Measurements from ENCODE around the gene RUNDC3A.

RUNDC3A gene

DNA sequence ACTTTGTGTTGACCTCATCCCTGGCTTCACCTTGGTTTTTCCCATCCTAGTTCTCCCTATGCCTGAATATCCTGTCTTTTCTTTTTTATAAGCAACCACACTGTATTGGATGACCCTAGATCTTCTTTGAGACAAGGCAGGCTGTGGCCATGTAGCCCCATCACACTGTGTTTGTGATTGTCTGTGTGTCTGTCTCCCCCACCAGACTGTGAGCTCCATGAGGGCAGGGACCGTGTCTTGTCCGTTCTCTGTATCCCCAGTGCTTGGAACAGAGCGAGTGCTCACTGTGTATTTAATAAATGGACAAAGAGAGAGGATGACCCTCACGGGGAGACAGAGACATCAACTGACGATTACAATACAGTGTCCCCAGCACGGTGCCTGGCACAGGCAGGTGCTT, 9.1 kb downstream of the RUNDC3A start:
- TF ChIP-seq EZH2 (IDR thresholded peaks at IDR 0.05; ENCODE audit: borderline replicate concordance, low read length) = no peak
- no peak for TF ChIP-seq CTCF (IDR thresholded peaks at IDR 0.05; ENCODE audit: low read length)
- no peaks in the 10 kb centered on the region for H3K9me3 ChIP-seq (ENCODE audit: low read length)
- no peak overlapping the region for H3K4me2 ChIP-seq (ENCODE audit: low read length)
- H3K9ac ChIP-seq (ENCODE audit: low read length) = no peak overlapping the region
- H3K27ac ChIP-seq (ENCODE audit: low read depth, low read length, poor library complexity, severe bottlenecking) = no peak overlapping the region
- no peak overlapping the region for H2AFZ ChIP-seq (ENCODE audit: low read length)
- H3K36me3 ChIP-seq (ENCODE audit: insufficient read depth, low read length) = peaks cover 32% of the 10 kb centered on the region
- H3K4me3 ChIP-seq (ENCODE audit: low read depth, low read length, poor library complexity, severe bottlenecking) = no peak overlapping the region
- H3K27me3 ChIP-seq (ENCODE audit: insufficient read depth, low read length) = peaks cover 6% of the 10 kb centered on the region; the same call in 1 of the 2 replicates
- H3K4me1 ChIP-seq (ENCODE audit: insufficient read depth, low read length, severe bottlenecking) = peaks cover 9% of the 10 kb centered on the region
- H4K20me1 ChIP-seq (ENCODE audit: insufficient read depth, low read length) = no peaks in the 10 kb centered on the region
- H3F3A ChIP-seq (ENCODE audit: insufficient read depth, low read length) = no peaks in the 10 kb centered on the region
- H3K9me2 ChIP-seq (ENCODE audit: low read depth, low read length) = no peaks in the 10 kb centered on the region
- no peaks in the 10 kb centered on the region for H3K79me2 ChIP-seq (ENCODE audit: insufficient read depth, low read length)

- Histone ChIP-seq H3K4me3 (ENCODE audit: low read depth, low read length, poor library complexity, severe bottlenecking) (no peak overlapping the region), H3K4me1 (ENCODE audit: insufficient read depth, low read length, severe bottlenecking) (peaks cover 9% of the 10 kb centered on the region), H3K36me3 (ENCODE audit: insufficient read depth, low read length) (peaks cover 32% of the 10 kb centered on the region), H3K9me3 (ENCODE audit: low read length) (no peaks in the 10 kb centered on the region), H4K20me1 (ENCODE audit: insufficient read depth, low read length) (no peaks in the 10 kb centered on the region), H3K27ac (ENCODE audit: low read depth, low read length, poor library complexity, severe bottlenecking) (no peak overlapping the region), H3K27me3 (ENCODE audit: insufficient read depth, low read length) (peaks cover 6% of the 10 kb centered on the region; the same call in 1 of the 2 replicates), H3K9me2 (ENCODE audit: low read depth, low read length) (no peaks in the 10 kb centered on the region), H3K4me2 (ENCODE audit: low read length) (no peak overlapping the region), H2AFZ (ENCODE audit: low read length) (no peak overlapping the region), H3K79me2 (ENCODE audit: insufficient read depth, low read length) (no peaks in the 10 kb centered on the region), H3K9ac (ENCODE audit: low read length) (no peak overlapping the region), H3F3A (ENCODE audit: insufficient read depth, low read length) (no peaks in the 10 kb centered on the region)
- TF ChIP-seq CTCF (IDR thresholded peaks at IDR 0.05; ENCODE audit: low read length) (no peak), EZH2 (IDR thresholded peaks at IDR 0.05; ENCODE audit: borderline replicate concordance, low read length) (no peak)
These were observed 9.9 kb downstream of the RUNDC3A start for GRCh38 chr17:44318077-44318892.

- H3K79me2 ChIP-seq (ENCODE audit: insufficient read depth, low read length) = no peaks in the 10 kb centered on the region
- H3K27me3 ChIP-seq (ENCODE audit: insufficient read depth, low read length) = peaks cover 6% of the 10 kb centered on the region; the same call in 1 of the 2 replicates
- no peak overlapping the region for H3K4me3 ChIP-seq (ENCODE audit: low read depth, low read length, poor library complexity, severe bottlenecking)
- H3K9me3 ChIP-seq (ENCODE audit: low read length) = no peaks in the 10 kb centered on the region
- no peak overlapping the region for H3K27ac ChIP-seq (ENCODE audit: low read depth, low read length, poor library complexity, severe bottlenecking)
- TF ChIP-seq EZH2 (IDR thresholded peaks at IDR 0.05; ENCODE audit: borderline replicate concordance, low read length) (no peak), CTCF (IDR thresholded peaks at IDR 0.05; ENCODE audit: low read length) (no peak)
- no peak overlapping the region for H3K9ac ChIP-seq (ENCODE audit: low read length)
- H3K4me2 ChIP-seq (ENCODE audit: low read length) = no peak overlapping the region
- no peak overlapping the region for H2AFZ ChIP-seq (ENCODE audit: low read length)
- H3K4me1 ChIP-seq (ENCODE audit: insufficient read depth, low read length, severe bottlenecking) = peaks cover 13% of the 10 kb centered on the region
- no peaks in the 10 kb centered on the region for H3F3A ChIP-seq (ENCODE audit: insufficient read depth, low read length)
- peaks cover 32% of the 10 kb centered on the region for H3K36me3 ChIP-seq (ENCODE audit: insufficient read depth, low read length)
- H4K20me1 ChIP-seq (ENCODE audit: insufficient read depth, low read length) = no peaks in the 10 kb centered on the region
- no peaks in the 10 kb centered on the region for H3K9me2 ChIP-seq (ENCODE audit: low read depth, low read length)
These were observed 11.7 kb downstream of the RUNDC3A start for GRCh38 chr17:44320066-44320465.

Data from OCI-LY1 (cell line).